ENCODE data around the gene TMEM35B.
"Not testable (repeated sequence)": the region's sequence is repeated elsewhere in the genome, so short reads cannot be mapped to it uniquely, and the experiment has no call there.

TMEM35B gene

DNA sequence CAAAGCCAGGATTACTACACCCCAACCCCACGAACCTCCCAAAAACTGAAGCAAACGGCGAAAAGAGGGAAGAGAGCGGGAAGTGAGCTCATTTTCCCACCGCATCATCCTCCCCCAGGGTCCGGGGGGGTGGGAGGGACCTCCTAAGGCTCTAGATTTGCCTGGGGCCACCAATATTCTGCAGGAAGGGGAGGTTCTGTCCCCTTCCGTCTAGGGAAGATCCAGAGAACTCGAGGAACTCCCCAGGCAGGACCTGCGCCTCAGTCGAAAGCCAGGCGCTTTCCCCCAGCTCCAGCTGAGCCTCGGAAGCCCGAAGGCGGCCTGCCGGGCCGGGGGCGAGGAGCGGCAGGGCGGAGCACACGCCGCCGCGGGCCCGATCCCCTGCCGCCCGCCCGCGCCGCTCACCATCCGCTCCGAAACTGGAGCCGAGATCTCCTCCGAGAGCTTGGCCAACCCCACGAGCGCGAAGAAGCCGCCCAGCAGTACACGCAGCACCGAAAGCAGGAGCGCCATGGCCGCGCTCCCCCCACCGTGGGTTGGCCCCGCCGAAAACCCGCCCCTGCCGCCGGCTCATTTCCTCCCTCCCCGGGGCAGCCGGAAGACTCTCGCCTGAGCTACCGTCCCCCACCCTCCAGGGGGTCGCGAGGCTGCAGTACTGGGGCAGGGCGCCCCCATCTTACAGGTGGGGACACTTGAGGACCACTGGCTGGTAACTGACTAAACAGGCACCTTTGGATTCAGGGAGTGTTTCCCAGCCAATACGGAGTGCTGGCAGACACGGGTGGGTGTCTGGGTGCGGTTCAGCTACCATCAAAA is at the start of gene TMEM35B:
TMEM35B (minus strand) TSS at position 555 of the 816 bp plus-strand sequence; CDS start at position 513, 42 bp downstream.
- peak; percentile 81 for DNase-seq

DNA sequence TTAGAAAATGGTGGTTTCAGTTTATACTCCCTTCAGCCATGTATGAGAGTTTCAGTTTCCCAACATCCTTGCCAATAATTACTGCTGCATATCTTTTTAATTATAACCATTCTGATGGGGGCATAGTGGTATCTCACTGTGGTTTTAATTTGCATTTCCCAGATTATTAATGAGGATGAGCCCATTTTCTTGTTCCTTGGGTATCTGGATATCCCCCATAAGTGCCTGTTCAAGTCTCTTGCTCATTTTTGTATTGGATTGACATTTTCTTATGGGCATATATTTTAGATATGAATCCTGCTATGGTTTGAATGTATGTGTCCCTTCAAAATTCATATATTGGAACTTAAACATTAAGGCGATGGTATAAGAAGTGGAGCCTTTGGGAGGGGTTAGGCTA is 48.2 kb upstream of the TMEM35B start:
- no peak for DNase-seq

DNA sequence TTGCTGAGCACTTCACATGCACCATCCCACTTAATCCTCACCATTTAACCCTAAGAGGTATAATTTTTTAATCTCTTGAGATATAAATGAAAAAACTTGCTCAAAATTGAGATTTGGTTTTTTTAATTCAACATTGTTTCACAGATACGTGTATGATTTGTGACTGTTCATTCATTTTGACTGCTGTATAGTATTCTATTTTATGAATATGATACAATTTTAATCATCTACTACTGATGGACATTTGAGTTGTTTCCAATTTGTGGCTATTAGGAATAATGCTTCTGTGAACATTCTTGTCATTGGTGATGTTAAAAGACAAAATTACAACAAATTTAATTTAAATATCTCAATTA is 47.2 kb upstream of the TMEM35B start:
- no peak for DNase-seq

DNA sequence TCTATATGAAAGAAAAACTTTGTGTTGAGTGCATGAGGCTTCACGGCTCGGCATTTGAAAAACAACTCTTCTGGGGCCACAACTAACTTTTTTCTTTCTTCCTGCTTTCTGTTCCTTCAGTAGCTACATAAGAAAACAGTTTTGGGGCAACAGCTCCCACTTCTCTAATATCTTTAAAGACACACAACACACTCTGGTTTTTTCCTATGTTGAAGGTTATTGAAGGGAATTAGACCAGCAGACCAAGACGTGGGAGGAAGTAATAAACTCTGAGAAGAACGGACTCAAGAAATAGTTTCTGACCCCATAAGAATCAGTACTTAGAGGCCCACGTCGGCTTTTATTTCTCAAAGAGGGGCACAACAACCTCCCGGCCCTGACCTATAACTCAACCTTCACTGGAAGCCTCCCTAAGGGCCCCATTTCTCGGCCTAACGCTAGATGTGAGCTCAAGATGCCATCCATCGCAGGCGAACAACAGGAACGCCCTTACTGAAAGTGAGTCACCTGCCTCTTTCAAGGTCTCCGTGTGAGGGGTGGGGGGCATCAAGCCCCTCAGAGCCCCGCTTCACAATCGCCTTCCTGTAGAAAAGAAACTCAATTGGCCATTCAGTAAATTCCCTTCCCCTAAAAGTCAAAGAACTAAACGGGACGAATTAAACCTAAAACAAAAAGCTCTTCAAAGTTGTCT is 45.8 kb upstream of the TMEM35B start:
- DNase-seq: peak; percentile 46

DNA sequence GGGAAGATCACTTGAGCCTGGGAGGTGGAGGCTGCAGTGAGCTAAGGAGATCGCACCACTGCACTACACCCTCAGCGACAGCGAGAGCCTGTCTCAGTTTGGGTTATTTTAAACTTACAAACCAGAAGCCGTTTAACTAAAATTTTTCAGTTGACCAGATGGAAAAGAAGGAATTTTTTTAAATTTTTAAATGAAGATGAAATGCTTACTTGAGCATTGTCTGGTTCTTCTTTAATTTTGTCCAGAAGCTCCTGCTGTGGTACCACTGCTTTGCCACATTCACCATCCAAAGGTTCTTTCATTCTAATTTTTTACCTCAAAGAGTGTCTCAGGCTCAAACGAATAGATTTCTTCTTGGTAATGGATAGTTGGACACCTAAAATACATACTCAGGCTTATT is 45.2 kb upstream of the TMEM35B start:
- no peak for DNase-seq

DNA sequence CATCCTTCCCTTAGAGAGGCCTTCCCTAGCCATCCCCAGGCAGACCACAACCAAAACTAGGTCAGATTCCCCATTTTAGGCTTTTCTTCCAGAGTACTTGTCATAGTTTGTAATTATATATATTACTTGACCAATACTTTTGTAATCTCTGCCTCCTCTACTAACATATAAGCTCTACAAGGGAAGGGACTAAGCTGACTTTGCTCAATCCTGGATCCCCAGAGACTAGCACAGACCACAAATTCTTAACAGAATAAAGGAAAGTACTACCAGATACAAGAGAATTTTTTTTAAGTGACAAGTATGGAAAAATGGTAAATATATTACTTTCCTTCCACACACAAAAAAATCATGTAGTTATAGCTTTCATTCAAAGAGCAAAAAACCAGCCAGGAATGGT is 44.6 kb upstream of the TMEM35B start:
- no peak for DNase-seq

DNA sequence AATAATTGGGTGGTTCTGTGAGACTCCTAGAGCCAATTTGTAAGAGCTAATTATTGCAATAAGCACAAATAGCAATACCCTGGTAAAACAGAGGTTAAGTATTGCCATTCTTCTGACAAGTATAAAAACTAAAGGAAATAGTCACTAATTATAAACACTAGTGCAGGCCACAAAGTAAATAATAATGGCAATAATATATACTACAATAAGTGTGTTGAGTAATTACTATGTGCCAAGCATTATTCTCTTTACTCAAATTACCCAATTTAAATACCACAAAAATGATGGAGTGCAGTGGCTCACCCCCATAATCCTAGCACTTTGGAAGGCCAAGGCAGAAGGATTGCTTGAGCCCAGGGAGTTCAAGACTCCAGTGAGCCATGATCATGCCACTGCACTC is 31.3 kb upstream of the TMEM35B start:
- DNase-seq: no peak

DNA sequence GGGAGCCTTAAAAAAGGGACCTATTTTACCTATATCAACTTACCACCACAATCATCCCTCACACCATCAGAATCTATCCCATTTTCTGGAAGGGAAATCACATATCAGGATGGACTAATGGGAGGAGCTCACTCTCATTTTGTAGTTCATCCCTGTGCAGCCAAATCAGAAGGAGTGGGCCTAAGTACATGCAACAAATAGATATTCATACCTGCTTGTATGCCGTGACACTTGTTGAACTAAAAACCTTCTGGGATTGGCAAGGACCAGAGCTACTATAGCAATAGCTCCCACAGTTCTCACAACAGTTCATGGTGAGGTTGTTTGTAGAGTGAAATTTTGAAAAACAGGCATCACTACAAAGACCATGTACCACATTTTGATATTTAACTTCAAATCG is 29.3 kb upstream of the TMEM35B start:
- no peak for DNase-seq

DNA sequence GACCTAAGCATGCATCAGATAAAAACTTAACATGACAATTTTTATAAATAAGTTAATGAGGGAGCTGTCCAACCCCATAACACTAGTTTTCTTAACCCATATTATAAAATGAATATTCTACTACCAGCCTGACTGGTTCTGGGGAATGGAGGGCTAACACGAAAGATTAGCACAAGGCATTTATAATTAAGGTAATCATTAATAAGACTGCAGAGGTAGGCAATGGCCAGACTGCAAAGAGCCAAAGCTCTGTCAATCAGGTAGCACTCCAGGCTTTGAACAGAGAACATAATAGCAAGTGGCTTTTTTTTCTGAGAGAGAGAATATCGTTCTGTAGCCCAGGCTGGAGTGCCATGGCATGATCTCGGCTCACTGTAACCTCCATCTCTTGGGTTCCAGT is 20.6 kb upstream of the TMEM35B start:
- DNase-seq: no peak

DNA sequence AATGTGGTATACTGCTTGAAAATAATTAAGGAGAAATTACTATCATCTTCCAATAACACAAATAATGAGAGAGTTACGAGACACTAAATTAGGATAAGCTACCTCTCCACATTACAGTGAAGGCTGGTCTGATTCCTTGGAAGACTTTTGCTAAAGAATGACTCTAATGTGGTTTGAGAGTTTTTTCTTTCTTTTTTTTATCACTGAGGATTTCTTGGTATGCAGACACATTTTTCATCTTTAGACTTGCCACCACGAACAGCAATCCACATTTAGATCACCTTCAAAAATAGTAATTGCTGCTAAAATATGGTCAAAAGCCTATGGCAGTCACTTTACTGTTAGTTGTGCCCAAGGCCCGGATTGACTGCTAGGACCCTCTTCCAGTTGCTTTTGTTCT is 16.6 kb upstream of the TMEM35B start:
- no peak for DNase-seq

DNA sequence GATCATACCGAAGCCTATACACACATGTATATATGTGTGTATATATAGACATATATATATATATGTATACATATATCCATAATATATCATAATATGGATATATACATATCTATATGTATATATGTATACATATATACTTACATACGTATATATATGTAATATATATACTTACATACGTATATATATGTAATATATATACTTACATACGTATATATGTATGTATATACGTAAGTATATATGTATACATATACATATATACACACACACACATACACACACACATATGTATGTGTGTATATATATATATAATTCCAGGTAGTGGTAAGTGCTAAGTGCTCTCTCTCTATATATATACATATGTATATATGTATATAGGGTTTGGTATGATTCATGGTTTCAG is 9.7 kb upstream of the TMEM35B start:
- no peak for DNase-seq

DNA sequence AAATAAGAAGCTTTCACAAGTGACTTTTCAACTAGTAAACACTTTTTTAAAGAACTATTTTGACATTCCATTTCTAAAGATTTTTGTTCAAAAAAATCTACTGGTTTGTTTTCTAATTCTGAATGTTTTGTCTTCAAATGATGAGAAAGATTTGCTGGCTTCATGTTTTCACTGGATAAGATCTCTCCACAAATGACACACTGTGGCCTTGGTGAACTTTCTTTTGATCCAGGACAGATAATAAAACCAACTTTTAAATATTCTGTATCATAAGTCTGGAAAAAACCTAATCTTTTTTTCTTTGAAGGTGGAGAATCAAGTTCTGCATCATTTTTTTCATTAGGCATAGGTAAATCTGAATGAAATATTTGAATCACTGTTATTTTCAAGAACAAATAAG is 3.4 kb upstream of the TMEM35B start:
- no peak for DNase-seq

DNA sequence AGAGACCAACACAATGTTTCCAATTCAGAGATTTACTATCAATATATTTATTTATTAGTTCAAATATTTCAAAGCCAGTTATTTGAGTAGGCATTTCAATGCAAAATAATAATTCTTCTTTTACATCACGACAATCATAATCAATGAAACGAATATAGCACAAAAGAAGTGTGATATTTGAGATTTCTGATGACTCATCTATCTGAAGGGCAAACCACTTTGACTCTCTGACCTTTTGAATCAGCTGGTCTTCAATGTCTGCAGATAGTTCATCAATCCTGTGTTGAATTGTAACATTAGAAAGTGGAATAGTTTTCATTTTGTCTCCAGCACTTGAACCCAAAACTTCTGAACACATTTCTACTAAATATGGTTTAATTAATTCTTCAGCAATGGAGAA is 3.0 kb upstream of the TMEM35B start:
- no peak for DNase-seq

DNA sequence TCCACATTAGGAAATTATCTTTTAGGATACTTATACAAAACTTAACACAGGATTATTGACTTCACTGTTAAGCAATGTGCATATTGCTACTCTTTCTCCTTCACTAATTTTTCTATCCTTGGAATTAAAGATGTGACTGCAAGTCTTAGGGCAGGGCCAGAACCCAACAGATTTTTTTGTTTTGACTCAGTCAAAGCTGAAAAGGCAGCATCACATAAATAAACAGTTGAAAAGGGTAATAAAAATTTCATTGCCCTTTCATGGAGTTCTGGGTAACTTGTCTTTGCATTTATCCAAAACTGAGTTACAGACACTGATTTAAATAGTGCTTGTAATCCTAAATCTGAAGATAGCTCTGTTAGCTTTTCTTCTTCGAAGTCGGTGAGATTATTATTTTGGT is 1.9 kb upstream of the TMEM35B start:
- DNase-seq: no peak

DNA sequence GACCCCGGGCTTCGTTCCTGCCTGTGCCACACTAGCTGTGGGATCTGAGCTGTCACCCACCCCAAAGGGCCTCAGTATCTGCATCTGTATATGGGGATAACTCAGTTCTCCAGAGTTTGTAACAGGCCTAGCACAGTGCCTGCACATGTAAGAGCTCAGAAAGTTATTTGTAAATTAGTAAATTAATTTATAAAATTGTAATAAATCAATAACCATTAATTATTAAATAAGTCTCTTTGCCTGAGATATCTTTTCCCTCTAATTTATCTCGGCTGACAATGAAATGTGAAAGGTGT is 410 bp upstream of the TMEM35B start:
- not testable (repeated sequence) for DNase-seq

DNA sequence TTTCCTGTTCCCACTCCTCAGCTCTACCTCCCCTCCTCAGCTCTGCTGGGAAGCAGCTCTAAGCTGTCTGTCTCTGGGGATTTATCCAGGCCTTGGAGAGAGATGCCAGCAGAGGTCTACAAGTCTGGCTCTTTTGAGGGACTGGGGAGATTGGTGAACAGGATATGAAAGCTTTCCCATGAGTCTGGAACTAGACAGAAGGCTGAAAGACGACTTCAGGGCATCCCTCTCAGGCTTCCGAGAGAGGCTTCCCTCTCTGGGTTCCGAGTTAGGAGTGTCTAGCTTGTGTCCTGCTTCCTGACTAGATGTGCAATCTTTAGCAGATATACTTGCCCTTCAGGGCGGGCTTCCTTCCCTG is 733 bp downstream of the TMEM35B start:
- DNase-seq: no peak

DNA sequence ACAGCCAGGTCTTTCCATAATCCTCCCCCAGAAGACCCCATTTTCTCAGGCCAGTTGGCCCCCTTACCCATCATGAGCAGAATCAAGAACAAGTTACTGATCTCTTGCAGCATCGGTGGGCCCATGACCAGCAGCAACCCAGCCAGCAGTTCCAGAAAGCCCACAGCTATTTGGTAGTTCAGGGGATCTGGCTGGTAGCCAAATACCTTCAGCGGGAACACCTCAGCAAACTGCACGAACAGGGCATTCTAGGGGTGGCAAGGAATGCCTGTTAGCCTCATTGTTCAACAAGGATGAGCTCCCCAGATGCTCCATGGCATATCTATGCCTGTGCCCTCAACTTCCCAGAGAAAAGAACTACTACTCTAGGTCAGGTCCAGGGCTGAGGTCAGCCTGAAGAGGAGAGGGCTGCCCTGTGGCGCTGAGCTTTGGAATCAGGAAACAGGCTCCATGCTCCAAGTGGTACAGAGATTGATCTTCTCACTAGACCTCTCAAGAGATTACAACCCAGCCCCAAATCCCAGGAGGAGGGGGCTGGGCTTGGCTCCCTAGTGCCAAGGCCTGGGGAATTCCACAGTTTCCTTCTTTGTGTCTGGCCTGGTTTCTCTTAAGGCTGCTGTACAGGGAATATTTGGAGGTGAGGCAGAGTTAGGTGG is 1.3 kb downstream of the TMEM35B start:
- no peak for DNase-seq

DNA sequence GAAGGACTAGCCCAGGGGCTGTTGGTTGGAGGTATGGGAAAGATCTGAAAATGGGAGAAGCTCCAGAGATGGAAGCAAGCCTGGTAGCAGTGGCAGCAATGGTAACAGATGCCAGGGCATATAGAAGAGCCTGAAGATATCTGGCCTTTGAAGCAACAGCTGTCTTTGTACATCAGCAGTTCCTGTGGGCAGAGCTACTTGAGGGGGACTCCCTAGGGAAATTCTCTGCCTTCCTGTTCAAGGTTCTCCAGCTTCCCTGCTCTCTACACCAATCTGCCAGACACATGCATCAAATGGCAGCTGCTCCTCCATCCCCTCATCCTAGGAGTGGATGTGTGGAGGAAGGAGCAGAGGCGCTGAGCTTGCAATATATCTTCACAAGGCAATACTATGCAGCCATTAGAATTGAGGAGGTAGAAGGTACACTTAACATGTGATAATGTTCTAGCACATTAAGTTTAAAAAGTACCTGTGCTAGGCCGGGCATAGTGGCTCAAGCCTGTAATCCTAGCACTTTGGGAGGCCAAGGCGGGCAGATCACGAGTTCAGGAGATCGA is 2.2 kb downstream of the TMEM35B start:
- DNase-seq: no peak

DNA sequence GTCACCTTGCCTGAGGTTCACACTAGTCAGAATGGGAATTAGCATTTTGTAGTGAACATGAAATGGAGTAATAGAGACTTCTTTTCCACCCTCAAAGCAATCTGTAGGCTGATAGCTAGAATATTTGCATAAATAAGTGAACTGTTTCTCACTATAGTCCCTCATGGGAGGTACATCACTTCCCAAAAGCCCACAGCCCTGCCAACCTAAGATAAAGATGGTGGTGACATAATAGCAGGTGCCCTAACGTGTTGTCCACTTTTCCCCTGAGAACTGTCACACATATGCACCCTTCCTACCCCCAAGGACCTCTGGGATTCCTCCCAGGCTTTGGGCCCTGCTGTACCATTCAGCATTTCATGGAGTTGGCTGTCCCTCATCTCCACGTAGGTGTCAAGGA is 4.4 kb downstream of the TMEM35B start:
- DNase-seq: no peak

DNA sequence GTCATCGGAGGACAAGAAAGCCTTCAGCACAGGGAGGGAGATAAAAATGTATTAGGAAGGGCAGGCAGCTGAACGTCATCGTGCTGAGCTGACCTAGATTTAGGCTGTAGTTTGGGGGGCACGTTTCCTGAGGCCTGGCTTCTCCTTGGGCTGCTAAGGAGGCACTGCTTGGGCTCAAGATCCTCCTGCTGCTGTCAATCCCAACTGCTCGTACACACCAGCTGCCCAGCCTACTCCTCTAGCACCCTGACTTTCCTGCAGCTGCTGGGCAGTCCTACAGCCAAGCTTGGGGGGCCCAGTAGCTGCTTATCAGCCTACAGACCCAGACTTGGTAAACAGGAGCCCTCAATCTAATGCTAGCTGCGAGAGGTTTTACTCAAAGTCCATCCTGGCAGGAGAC is 6.2 kb downstream of the TMEM35B start:
- no peak for DNase-seq

DNA sequence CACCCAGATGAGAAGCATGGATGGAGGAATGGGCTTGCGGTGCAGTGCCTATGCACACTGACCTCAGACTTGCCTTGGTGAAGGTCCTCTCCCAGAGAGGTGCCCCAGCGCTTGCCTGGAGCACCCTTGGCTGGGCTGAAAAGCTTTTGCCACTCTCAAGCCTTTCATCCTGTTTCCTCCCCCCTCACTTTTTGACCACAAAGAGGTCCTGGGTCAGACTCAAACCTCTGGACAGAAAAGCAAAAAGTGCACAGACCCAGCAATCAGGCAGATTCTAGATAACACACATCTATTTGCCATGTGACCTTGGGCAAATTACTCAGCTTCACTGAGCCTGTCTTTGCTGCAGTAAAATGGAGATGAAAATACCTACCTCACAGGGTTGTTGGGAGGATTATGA is 7.3 kb downstream of the TMEM35B start:
- DNase-seq: no peak

DNA sequence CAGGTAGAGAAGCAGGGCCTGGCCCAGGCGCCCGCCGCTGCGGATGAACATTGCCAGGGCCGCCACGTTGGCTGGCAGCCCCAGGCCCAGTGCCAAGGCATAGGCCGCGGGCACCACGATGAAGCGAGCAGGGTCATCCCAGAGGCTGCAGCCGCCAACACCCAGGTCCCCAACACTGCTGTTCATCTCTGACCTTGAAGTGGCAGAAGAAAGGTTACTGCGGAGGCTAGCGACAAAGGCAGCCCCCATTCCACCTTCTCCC is 8.0 kb downstream of the TMEM35B start:
- DNase-seq: no peak

DNA sequence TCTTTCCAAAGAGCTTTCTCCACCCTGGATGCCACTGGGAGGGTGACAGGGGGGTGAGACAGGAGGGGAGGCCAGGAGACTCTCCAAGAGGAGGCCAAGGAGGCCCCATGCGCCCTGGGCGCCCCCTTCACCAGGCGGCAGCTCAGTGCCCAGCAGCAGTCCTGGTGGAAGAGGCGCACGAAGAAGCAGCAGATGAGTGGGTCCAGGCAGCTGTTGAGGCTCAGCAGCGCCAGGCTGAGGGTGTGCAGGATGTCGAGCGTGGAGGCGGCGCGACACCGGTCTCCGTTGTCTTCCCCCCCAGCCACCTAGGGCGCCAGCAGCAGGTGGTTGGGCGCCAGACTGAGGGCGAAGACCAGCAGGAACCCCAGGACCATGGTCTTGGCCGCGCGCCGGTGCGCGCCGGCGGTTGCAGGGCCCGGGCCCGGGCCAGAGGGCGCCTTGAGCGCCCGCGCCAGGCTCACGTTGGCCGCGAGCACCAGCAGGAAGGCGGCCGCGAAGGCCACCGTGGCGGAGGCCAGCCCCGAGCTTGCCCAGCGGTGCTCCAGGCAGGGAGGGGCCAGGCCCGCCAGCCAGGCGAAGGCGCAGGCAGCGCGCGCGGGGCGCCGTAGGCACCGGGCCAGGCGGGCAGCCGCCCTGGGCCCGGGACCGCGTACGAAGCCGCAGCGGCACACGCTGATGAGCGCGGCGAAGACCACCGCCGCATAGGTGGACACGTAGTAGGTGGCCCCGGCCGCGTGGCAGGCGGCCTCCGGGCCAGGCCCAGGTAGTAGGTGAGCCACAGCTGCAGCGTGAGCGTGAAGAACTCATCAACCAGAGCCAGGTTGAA is 8.6 kb downstream of the TMEM35B start:
- no peak for DNase-seq

DNA sequence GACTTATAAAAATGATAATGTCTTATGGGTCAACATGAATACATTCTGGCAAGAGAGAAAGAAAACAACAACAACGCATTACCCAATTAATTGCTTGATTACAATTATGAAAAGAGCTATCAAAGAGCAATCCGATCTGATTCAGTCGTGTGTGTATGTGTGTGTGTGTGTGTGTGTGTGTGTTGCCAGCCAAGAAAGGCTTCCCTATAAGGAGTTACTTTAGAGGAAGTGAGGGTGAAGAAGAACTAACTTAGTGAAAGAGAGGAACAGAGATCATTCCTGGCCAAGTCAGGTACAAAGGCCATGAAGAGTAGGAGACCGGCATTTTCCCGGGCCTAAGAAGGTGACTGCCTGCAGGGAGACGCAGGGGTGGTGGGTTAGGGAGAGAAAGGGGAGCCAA is 9.4 kb downstream of the TMEM35B start:
- DNase-seq: no peak
